Cardiac fibroblast (primary cell): ENCODE results near the gene HNRNPDL.

Experiments used
- DNase-seq, 2 donors: peaks; one replicate each; pipeline versions ENCODE4 v3.0.0 to v3.0.0-alpha.2; 2010; ENCODE audit warnings: low read depth in 2 of 2
- H3K4me3 ChIP-seq, 2 donors: replicated peaks in 1 of 2; 1 replicate in 1 of 2; 2 replicates in 1 of 2; pipeline ENCODE4 v1.5.1; 2011; ENCODE audit warnings: low read depth in 2 of 2, low read length in 2 of 2, mild to moderate bottlenecking in 2 of 2, moderate library complexity in 1 of 2
- TF ChIP-seq, protein P1 (sequence below): IDR thresholded peaks from one replicate; pipeline ENCODE4 v1.5.1; 2011; ENCODE audit warnings: low read depth, mild to moderate bottlenecking, low read length, inconsistent platforms

Gene HNRNPDL

DNA sequence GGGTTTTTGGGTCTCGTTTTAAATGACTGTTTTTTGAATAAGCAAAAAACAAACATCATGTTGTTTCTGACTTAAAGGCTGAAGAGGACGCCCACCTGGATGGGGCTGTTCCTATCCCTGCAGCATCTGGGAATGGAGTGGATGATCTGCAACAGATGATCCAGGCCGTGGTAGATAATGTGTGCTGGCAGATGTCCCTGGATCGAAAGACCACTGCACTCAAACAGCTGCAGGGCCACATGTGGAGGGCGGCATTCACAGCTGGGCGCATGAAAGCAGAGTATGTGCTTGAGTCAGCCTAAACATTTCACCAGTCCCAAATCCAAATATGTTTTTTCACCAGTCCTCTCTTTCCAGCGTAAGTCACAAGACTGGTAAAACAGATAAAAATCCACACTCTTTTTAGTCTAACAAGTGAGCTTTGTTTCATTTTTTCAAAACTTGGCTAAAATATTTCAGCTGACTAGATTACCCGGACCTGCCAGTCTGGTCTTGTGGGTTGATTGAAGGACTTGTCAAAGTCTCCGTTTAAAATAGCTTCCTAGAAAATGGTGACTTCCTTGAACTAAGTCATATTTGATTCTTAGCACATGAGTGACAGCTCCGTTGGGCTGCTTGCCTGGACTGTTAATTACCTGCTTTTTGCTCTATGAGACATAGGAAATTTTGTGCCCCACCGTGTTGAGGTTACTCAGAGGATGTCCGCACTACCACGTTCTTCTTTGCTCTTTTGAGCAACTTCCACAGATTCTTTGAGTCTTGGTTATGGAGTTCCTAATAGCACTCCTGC lies 20.9 kb upstream of the HNRNPDL start:
- DNase-seq, result no peak
- no peak overlapping the region for H3K4me3 ChIP-seq
- TF ChIP-seq, protein P1, sequence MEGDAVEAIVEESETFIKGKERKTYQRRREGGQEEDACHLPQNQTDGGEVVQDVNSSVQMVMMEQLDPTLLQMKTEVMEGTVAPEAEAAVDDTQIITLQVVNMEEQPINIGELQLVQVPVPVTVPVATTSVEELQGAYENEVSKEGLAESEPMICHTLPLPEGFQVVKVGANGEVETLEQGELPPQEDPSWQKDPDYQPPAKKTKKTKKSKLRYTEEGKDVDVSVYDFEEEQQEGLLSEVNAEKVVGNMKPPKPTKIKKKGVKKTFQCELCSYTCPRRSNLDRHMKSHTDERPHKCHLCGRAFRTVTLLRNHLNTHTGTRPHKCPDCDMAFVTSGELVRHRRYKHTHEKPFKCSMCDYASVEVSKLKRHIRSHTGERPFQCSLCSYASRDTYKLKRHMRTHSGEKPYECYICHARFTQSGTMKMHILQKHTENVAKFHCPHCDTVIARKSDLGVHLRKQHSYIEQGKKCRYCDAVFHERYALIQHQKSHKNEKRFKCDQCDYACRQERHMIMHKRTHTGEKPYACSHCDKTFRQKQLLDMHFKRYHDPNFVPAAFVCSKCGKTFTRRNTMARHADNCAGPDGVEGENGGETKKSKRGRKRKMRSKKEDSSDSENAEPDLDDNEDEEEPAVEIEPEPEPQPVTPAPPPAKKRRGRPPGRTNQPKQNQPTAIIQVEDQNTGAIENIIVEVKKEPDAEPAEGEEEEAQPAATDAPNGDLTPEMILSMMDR, result no peak

DNA sequence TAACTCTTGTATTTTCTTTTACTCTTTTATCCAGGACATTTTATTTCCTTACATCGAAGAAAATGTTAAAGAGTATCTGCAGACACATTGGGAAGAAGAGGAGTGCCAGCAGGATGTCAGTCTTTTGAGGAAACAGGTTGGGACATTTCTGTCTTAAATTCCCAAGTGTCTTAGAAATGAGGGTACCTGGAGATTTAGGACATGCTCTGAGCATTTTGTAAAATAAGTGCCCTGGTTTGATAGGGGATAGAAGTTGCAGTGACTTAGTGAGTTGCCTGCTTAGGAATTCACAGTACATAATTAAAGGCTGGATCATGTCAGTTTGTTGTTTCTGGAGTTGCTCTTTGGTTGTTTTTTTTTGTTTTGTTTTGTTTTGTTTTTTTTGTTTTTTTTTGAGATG lies 17.6 kb upstream of the HNRNPDL start:
- H3K4me3 ChIP-seq, result no peak overlapping the region
- TF ChIP-seq, protein P1, result no peak
- DNase-seq, result no peak

DNA sequence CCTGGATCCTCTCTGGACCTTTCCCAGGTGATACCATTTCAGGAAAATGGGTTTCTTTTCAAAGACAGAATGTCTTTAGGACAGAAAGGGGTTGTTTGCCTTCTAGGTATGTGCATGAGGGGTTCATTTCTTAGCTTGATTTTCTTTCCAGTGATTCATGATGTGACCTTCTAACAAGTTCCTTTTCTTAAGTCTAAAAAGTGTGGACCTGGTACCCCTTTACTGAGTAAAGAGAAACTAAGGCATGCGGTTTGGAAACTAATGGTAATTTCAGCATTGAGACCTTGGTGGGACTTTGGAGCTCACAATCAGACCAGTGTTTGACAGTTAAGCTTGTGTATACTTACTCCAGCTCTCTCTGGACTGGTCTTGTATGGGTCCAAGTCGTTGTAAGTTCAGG lies 8.8 kb upstream of the HNRNPDL start:
- TF ChIP-seq, protein P1, result no peak
- H3K4me3 ChIP-seq, result no peak overlapping the region
- no peak for DNase-seq

DNA sequence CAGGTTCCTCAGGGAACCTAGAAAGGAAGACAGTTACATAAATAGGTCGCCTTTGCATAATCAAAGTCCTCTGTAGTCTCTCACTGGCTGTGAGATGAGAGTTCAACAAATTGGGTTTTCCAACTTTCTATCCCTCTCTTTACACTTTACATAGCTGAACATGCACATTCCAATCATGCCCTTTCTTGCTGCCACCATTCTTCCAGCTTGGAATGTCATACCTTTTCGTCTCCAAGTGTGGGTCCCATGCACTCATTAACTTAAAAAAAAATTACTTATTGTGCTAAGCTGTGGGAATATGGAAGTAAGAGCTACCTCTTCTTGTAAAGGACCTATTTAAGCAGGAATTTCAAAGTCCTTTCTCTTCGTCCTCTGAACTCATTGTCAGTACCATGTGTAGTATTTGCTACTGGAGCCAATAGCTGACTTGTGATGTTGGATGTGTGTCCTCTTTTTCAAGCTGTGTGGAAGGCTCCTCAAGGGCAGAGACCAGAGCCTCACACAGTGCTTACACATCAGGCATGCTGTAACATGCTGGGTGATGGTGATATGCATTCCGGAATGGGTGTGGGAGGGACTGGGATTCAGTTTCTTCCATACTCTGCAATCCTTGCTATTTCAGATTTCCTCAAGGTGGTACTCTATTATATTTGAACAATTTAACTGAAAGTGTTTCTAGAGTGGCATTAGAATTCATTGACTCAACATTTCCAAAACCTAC lies 7.2 kb upstream of the HNRNPDL start:
- DNase-seq, result peak in 1 of 2 donors; percentile 31
- H3K4me3 ChIP-seq, result no peak overlapping the region
- TF ChIP-seq, protein P1, result no peak

DNA sequence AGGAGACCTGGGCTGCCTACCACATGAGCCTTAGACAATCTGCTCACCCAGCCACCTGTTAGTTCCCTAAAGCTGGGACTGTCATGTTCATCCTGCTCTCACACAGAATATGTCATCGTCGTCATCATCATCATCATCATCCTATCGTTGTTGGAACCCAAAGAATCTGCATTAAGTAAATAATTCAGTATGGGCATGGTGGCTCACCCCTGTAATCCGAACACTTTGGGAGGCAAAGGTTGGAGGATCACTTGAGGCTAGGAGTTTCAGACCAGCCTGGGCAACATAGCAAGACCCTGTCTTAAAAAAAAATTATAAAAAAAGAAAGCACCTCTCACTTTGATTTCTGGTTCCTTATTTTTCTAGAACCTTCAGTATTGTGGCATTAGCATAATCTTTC lies 6.5 kb upstream of the HNRNPDL start:
- TF ChIP-seq, protein P1, result no peak
- no peak overlapping the region for H3K4me3 ChIP-seq

DNA sequence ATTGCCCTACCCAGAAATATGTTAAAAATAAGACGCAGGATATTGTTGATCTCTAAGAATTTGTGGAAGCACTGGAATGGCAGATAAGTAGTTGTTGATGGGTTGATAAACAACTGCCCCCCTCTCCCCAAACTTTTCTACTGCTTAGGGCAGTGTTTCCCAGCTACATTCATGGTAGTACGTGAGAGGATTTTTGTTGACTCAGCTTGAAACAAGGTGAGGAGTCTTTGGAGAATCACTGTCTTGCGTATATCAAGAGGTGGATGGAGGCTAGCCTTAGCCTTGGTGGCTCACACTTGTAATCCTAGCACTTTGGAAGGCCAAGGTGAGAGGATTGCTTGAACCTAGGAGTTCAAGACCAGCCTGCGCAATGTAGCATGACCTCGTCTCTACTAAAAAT lies 5.9 kb upstream of the HNRNPDL start:
- H3K4me3 ChIP-seq, result no peak overlapping the region
- TF ChIP-seq, protein P1, result no peak
- DNase-seq, result no peak

More for the DNA sequence above, 6.5 kb upstream of the HNRNPDL start:
- no peak for DNase-seq
